Measurements from ENCODE around the gene COL13A1. TPM values are rescaled to one million over a fixed set of nuclear protein-coding genes. Genes with fewer than 3 reads are reported as not detected.

The COL13A1 gene
- total RNA-seq, 1 experiment from 2014 or later: 5.9 TPM

DNA sequence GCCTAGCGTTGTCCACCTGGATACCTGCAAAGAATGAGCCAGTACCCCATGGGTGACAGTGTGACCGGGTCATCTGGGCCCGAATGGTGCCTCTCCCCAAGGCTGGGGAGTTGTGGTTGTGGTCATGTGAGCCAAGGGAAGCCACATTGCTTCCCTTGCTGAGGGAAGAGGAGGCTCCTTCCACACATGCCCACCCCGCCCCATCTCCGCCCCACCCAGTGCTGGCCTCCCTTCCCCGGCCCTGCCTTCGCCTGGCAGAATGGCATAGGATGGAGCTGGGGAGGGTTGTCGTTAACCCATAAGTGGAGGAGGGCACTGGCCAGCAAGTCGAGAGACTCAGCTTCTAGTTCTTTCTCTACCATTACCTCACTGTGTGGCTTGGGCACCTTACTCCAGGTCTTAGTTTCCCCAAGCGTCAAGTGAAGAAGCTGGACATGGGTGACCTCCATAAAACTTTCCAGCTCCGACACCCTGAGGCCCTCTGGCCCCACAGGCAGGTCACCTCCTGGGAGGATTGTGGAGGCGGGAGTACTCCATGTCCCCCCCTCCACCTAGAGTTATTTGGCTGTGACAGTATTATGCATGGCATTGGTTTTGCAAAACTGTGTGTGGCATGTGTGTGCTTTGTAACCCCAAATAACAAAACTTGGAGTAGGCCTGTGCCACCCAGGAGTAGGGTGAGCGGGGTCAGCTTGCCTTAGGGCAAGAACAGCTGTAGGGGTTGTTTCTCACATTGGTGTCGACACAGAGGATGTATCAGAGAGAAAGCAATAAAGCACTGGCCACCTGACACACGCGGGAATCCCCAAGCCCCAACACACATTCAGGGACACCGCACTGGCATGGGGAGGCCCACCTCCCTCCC is 160.4 kb downstream of the COL13A1 start:
- no peak overlapping the region for H3K9ac ChIP-seq (ENCODE audit: low read length)
- no peak overlapping the region for H3K27ac ChIP-seq (ENCODE audit: low read depth, low read length)
- intact Hi-C loops (cut with micrococcal nuclease): loop anchor here (10.0 kb wide), 1 partner anchor 403 kb away; no protein-coding TSS in a partner anchor
- H3K4me2 ChIP-seq (ENCODE audit: low read length): no peak overlapping the region
- no peaks in the 10 kb centered on the region; the same call in 1 of the 2 replicates for H3K27me3 ChIP-seq (ENCODE audit: insufficient read depth, low read length)
- no peaks in the 10 kb centered on the region for H3K79me2 ChIP-seq (ENCODE audit: insufficient read depth, low read length)
- H3K9me2 ChIP-seq (ENCODE audit: insufficient read depth): no peaks in the 10 kb centered on the region
- RAD21 ChIA-PET (ENCODE audit: low non-redundant PET in 1 of 2, low total read pairs in 2 of 2, uncharacterized antibody in 2 of 2, unreplicated experiment in 2 of 2): no interaction called here
- BruUV-seq (replicated peaks): no TSS peak
- H3K4me1 ChIP-seq (ENCODE audit: control insufficient read depth in 1 of 2, insufficient read depth in 2 of 2, low read length in 2 of 2): no peaks in the 10 kb centered on the region
- TF ChIP-seq RAD21 (IDR thresholded peaks at IDR 0.05; ENCODE audit: low read depth): no peak
- TF ChIP-seq EZH2 (IDR thresholded peaks at IDR 0.05): no peak
- TF ChIP-seq, protein P1, sequence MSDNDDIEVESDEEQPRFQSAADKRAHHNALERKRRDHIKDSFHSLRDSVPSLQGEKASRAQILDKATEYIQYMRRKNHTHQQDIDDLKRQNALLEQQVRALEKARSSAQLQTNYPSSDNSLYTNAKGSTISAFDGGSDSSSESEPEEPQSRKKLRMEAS (IDR thresholded peaks at IDR 0.05): no peak
- no peak for TF ChIP-seq YY1 (IDR thresholded peaks at IDR 0.05; ENCODE audit: extremely low read depth, insufficient replicate concordance, low read depth, low read length)
- no peak for TF ChIP-seq SP1 (IDR thresholded peaks at IDR 0.05; ENCODE audit: low read depth)
- CTCF ChIA-PET: interaction anchor here (0.6 kb wide), 1 partner anchor 160 kb away, joined by 4 read pairs; no protein-coding TSS in a partner anchor
- DNase-seq (ENCODE audit: low read depth, low spot score): no peak
- H3K36me3 ChIP-seq (ENCODE audit: control insufficient read depth in 1 of 2, insufficient read depth in 2 of 2, low read length in 2 of 2): no peaks in the 10 kb centered on the region
- H3K9me3 ChIP-seq (ENCODE audit: control insufficient read depth in 1 of 2, insufficient read depth in 1 of 2, low read depth in 1 of 2, low read length in 2 of 2): no peaks in the 10 kb centered on the region
- no peak overlapping the region for H3K4me3 ChIP-seq (replicated peaks in 1 of 2; ENCODE audit: low read depth in 1 of 2, low read length in 2 of 2)
- ATAC-seq: no peak
- POLR2A ChIA-PET: no interaction called here
- no peak overlapping the region for H2AFZ ChIP-seq (ENCODE audit: low read depth, low read length, poor library complexity, severe bottlenecking)
- H4K20me1 ChIP-seq (ENCODE audit: insufficient read depth): no peaks in the 10 kb centered on the region

- no peaks in the 10 kb centered on the region for H4K20me1 ChIP-seq (ENCODE audit: insufficient read depth)
- intact Hi-C loops (cut with micrococcal nuclease): loop anchor here (10.0 kb wide), 1 partner anchor 402 kb away; no protein-coding TSS in a partner anchor
- H2AFZ ChIP-seq (ENCODE audit: low read depth, low read length, poor library complexity, severe bottlenecking): no peak overlapping the region
- no peak overlapping the region for H3K4me2 ChIP-seq (ENCODE audit: low read length)
- H3K79me2 ChIP-seq (ENCODE audit: insufficient read depth, low read length): no peaks in the 10 kb centered on the region
- RAD21 ChIA-PET (ENCODE audit: low non-redundant PET in 1 of 2, low total read pairs in 2 of 2, uncharacterized antibody in 2 of 2, unreplicated experiment in 2 of 2): no interaction called here
- ATAC-seq (no peak), DNase-seq (ENCODE audit: low read depth, low spot score) (no peak)
- CTCF ChIA-PET: no interaction called here
- no peak overlapping the region for H3K9ac ChIP-seq (ENCODE audit: low read length)
- no TSS peak for BruUV-seq (replicated peaks)
- H3K27me3 ChIP-seq (ENCODE audit: insufficient read depth, low read length): no peaks in the 10 kb centered on the region; the same call in 1 of the 2 replicates
- no peak overlapping the region for H3K27ac ChIP-seq (ENCODE audit: low read depth, low read length)
- H3K4me3 ChIP-seq (replicated peaks in 1 of 2; ENCODE audit: low read depth in 1 of 2, low read length in 2 of 2): no peak overlapping the region
- no peaks in the 10 kb centered on the region for H3K9me3 ChIP-seq (ENCODE audit: control insufficient read depth in 1 of 2, insufficient read depth in 1 of 2, low read depth in 1 of 2, low read length in 2 of 2)
- H3K9me2 ChIP-seq (ENCODE audit: insufficient read depth): no peaks in the 10 kb centered on the region
- H3K4me1 ChIP-seq (ENCODE audit: control insufficient read depth in 1 of 2, insufficient read depth in 2 of 2, low read length in 2 of 2): no peaks in the 10 kb centered on the region
- POLR2A ChIA-PET: no interaction called here
- no peaks in the 10 kb centered on the region for H3K36me3 ChIP-seq (ENCODE audit: control insufficient read depth in 1 of 2, insufficient read depth in 2 of 2, low read length in 2 of 2)
- TF ChIP-seq EGR1 (IDR thresholded peaks at IDR 0.05; ENCODE audit: low read depth) (no peak), EZH2phosphoT487 (IDR thresholded peaks at IDR 0.05; ENCODE audit: borderline replicate concordance) (no peak), TCF7L2 (IDR thresholded peaks at IDR 0.05; ENCODE audit: borderline replicate concordance, extremely low read depth, insufficient read depth, insufficient read length) (no peak), SRF (IDR thresholded peaks at IDR 0.05; ENCODE audit: low read depth) (no peak), CBX3 (IDR thresholded peaks at IDR 0.05; ENCODE audit: low read depth) (no peak), ZNF274 (IDR thresholded peaks at IDR 0.05; ENCODE audit: low read depth, low read length) (no peak), SIN3A (IDR thresholded peaks at IDR 0.05; ENCODE audit: low read depth) (no peak), ZFX (IDR thresholded peaks at IDR 0.05) (no peak), RAD21 (IDR thresholded peaks at IDR 0.05; ENCODE audit: low read depth) (no peak), YY1 (IDR thresholded peaks at IDR 0.05; ENCODE audit: extremely low read depth, insufficient replicate concordance, low read depth, low read length) (no peak), FOSL1 (IDR thresholded peaks at IDR 0.05; ENCODE audit: low read depth) (no peak)
- TF ChIP-seq, protein P2, sequence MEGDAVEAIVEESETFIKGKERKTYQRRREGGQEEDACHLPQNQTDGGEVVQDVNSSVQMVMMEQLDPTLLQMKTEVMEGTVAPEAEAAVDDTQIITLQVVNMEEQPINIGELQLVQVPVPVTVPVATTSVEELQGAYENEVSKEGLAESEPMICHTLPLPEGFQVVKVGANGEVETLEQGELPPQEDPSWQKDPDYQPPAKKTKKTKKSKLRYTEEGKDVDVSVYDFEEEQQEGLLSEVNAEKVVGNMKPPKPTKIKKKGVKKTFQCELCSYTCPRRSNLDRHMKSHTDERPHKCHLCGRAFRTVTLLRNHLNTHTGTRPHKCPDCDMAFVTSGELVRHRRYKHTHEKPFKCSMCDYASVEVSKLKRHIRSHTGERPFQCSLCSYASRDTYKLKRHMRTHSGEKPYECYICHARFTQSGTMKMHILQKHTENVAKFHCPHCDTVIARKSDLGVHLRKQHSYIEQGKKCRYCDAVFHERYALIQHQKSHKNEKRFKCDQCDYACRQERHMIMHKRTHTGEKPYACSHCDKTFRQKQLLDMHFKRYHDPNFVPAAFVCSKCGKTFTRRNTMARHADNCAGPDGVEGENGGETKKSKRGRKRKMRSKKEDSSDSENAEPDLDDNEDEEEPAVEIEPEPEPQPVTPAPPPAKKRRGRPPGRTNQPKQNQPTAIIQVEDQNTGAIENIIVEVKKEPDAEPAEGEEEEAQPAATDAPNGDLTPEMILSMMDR (IDR thresholded peaks at IDR 0.05 in 2 of 3, conservative IDR thresholded peaks at IDR 0.05 in 1 of 3; ENCODE audit: borderline replicate concordance in 1 of 3, insufficient read depth in 1 of 3, low read depth in 2 of 3, low read length in 2 of 3): no peak
- TF ChIP-seq, protein P3, sequence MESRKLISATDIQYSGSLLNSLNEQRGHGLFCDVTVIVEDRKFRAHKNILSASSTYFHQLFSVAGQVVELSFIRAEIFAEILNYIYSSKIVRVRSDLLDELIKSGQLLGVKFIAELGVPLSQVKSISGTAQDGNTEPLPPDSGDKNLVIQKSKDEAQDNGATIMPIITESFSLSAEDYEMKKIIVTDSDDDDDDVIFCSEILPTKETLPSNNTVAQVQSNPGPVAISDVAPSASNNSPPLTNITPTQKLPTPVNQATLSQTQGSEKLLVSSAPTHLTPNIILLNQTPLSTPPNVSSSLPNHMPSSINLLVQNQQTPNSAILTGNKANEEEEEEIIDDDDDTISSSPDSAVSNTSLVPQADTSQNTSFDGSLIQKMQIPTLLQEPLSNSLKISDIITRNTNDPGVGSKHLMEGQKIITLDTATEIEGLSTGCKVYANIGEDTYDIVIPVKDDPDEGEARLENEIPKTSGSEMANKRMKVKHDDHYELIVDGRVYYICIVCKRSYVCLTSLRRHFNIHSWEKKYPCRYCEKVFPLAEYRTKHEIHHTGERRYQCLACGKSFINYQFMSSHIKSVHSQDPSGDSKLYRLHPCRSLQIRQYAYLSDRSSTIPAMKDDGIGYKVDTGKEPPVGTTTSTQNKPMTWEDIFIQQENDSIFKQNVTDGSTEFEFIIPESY (IDR thresholded peaks at IDR 0.05; ENCODE audit: extremely low read depth, insufficient replicate concordance, low read length): no peak
Observed at GRCh38 chr10:69962746-69963135, 161.0 kb downstream of the COL13A1 start.
